K562 (cell line): ENCODE data around the gene PPM1G. TPM values are rescaled to one million over a fixed set of nuclear protein-coding genes. Genes with fewer than 3 reads are reported as not detected.
A peak's percentile ranks its signal among the peaks of the same experiment; 100 is the strongest.

Experiments used
- ARID2 ChIP-seq: fragments of 450-650 bp; IDR thresholded peaks from 2 replicates; pipeline ENCODE4 v1.6.1; 2017; ENCODE audit warnings: antibody characterized with exemption, mild to moderate bottlenecking
- IFI16 ChIP-seq: fragments of 250-450 bp; sonication (Bioruptor Pico); IDR thresholded peaks from 2 replicates; pipeline ENCODE4 v2.1.2; 2022; ENCODE audit warnings: mild to moderate bottlenecking, inconsistent platforms
- MCM2 ChIP-seq: fragments of 450-650 bp; IDR thresholded peaks from 2 replicates; pipeline ENCODE4 v1.6.1; 2017; ENCODE audit warnings: low read depth, mild to moderate bottlenecking
- MEF2D ChIP-seq: conservative IDR thresholded peaks from 2 replicates; pipeline ENCODE4 v1.6.1; 2016; ENCODE audit warnings: low read depth, missing genetic modification characterization, missing compliant biosample characterization
- MXI1 ChIP-seq: IDR thresholded peaks from 2 replicates; pipeline ENCODE4 v1.6.1; 2011; ENCODE audit warnings: low read depth, mild to moderate bottlenecking, improper control_type of control experiment, low read length
- RAD21 ChIP-seq, 2 experiments: fragments of 250-450 bp in 1 of 2; fragments of 450-650 bp in 1 of 2; sonication (Bioruptor Pico) in 1 of 2; formaldehyde crosslinking in 1 of 2; IDR thresholded peaks in 1 of 2; conservative IDR thresholded peaks in 1 of 2; 2 replicates each; pipeline versions ENCODE4 v1.4.0 to v1.8.0; 2020 to 2022; ENCODE audit warnings: mild to moderate bottlenecking in 2 of 2, moderate library complexity in 1 of 2
- SRSF1 ChIP-seq: fragments of 200-400 bp; formaldehyde crosslinking; IDR thresholded peaks from 2 replicates; pipeline ENCODE4 v1.6.1; 2017; ENCODE audit warnings: mild to moderate bottlenecking, low read depth, low read length, moderate library complexity
- TAF1 ChIP-seq: IDR thresholded peaks from 2 replicates; pipeline ENCODE4 v1.6.1; 2011; ENCODE audit warnings: mild to moderate bottlenecking, low read length, moderate library complexity; ENCODE audit not compliant: insufficient read depth, control insufficient read depth, severe bottlenecking; ENCODE audit errors: extremely low read depth
- TARDBP ChIP-seq: fragments of 450-650 bp; IDR thresholded peaks from 2 replicates; pipeline ENCODE4 v1.6.1; 2016
- ZC3H4 ChIP-seq: sonication (generic); formaldehyde crosslinking; IDR thresholded peaks from 2 replicates; pipeline ENCODE4 v1.9.0; 2021; ENCODE audit warnings: missing genetic modification reagents, borderline replicate concordance
- ZNF561 ChIP-seq: fragments of 450-650 bp; formaldehyde crosslinking; conservative IDR thresholded peaks from 2 replicates; pipeline ENCODE4 v1.4.0; 2020; ENCODE audit warnings: mild to moderate bottlenecking, moderate library complexity
- polyA plus RNA-seq, 8 experiments: library from polyadenylated mRNA; depleted of rRNA in 4 of 8; stranded (reverse) in 5 of 8; unstranded in 3 of 8; fragments of >200 nt; fragmentation: Nextera tagmentation in 2 of 8; fragmentation: Illumina TruSeq in 1 of 8; extraction: Ambion mirVana in 2 of 8; extraction: Trizol in 1 of 8; gene quantifications; 2 replicates each; pipeline versions ENCODE4 v1.2.1 to v1.2.3, GENCODE V29; 2011 to 2014; ENCODE audit warnings: inconsistent platforms in 1 of 8, missing spikeins in 1 of 8
- total RNA-seq, 7 experiments: library from RNA; depleted of rRNA in 6 of 7; stranded (reverse); fragments of >200 nt in 6 of 7; fragmentation: Illumina TruSeq in 2 of 7; extraction: Trizol in 2 of 7; gene quantifications; 2 replicates each; pipeline versions ENCODE4 v1.2.1 to v1.2.3, GENCODE V29; 2011 to 2021; ENCODE audit warnings: low replicate concordance in 1 of 7
- TF ChIP-seq, protein P1 (sequence below): sonication (generic); formaldehyde crosslinking; IDR thresholded peaks from 2 replicates; pipeline ENCODE4 v1.4.0; 2020; ENCODE audit warnings: mild to moderate bottlenecking, missing genetic modification reagents
- TF ChIP-seq, protein P2 (sequence below): conservative IDR thresholded peaks from 2 replicates; pipeline ENCODE4 v1.6.1; 2011; ENCODE audit warnings: low read depth, mild to moderate bottlenecking, low read length; ENCODE audit not compliant: control insufficient read depth
- TF ChIP-seq, protein P3 (sequence below), 2 experiments: IDR thresholded peaks; 2 replicates each; pipeline ENCODE4 v1.6.1; 2011; ENCODE audit warnings: borderline replicate concordance in 1 of 2, control low read depth in 1 of 2, low read depth in 1 of 2, low read length in 1 of 2, mild to moderate bottlenecking in 1 of 2, mixed read lengths in 1 of 2, moderate library complexity in 1 of 2; ENCODE audit not compliant: insufficient read depth in 1 of 2, insufficient read length in 1 of 2, poor library complexity in 1 of 2, severe bottlenecking in 1 of 2; ENCODE audit errors: extremely low read depth in 1 of 2
- TF ChIP-seq, protein P4 (sequence below): fragments of 250-450 bp; sonication (Bioruptor Pico); IDR thresholded peaks from 2 replicates; pipeline ENCODE4 v1.5.0; 2021

Gene PPM1G
- total and polyA plus RNA-seq, 9 of the 15 experiments (the other 6 are each of a cell fraction or from before 2014, with no cell fraction given), result 61.7 to 230 (median 153) TPM

DNA sequence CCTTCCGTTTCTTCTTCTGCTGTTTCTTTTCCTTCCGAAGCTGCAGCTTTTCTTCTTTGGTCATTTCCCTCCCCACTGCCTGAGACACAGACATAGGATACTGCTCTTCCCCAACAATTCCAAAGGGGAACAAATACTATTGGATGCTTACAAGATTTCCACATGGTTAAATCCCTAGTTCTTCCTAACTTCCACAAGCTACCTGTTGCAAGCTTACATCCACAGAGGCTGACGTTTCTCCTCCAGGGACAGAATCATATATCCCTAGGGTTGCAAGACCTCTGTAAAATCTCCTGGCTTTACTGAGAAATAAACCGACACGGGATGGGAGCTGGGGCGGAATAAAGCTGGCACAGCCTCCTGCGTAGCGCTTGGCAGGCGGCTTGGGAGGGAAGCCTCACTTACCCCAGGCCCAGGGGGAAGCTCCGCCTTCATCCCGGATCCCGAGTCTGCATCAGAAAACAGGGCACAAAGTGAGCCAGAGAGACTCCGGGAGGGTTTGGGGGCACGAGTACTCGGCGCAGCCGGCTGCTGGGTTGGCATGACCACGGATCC, 39.8 kb downstream of the PPM1G start (continued):
- TF ChIP-seq MXI1, result no peak
- TF ChIP-seq MEF2D (tag), result no peak
- TF ChIP-seq IFI16 (CRISPR knock-in tag), result no peak
- no peak for TF ChIP-seq SRSF1
- no peak for TF ChIP-seq ZNF561 (CRISPR knock-in tag)
- TF ChIP-seq, protein P1, sequence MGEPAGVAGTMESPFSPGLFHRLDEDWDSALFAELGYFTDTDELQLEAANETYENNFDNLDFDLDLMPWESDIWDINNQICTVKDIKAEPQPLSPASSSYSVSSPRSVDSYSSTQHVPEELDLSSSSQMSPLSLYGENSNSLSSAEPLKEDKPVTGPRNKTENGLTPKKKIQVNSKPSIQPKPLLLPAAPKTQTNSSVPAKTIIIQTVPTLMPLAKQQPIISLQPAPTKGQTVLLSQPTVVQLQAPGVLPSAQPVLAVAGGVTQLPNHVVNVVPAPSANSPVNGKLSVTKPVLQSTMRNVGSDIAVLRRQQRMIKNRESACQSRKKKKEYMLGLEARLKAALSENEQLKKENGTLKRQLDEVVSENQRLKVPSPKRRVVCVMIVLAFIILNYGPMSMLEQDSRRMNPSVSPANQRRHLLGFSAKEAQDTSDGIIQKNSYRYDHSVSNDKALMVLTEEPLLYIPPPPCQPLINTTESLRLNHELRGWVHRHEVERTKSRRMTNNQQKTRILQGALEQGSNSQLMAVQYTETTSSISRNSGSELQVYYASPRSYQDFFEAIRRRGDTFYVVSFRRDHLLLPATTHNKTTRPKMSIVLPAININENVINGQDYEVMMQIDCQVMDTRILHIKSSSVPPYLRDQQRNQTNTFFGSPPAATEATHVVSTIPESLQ (CRISPR knock-in tag), result no peak
- TF ChIP-seq ZC3H4, result peak; percentile 36; the same call in 1 of the 2 replicates
- no peak for TF ChIP-seq RAD21 (CRISPR knock-in tag; conservative IDR thresholded peaks at IDR 0.05 in 1 of 2, IDR thresholded peaks at IDR 0.05 in 1 of 2)
- TF ChIP-seq, protein P2, sequence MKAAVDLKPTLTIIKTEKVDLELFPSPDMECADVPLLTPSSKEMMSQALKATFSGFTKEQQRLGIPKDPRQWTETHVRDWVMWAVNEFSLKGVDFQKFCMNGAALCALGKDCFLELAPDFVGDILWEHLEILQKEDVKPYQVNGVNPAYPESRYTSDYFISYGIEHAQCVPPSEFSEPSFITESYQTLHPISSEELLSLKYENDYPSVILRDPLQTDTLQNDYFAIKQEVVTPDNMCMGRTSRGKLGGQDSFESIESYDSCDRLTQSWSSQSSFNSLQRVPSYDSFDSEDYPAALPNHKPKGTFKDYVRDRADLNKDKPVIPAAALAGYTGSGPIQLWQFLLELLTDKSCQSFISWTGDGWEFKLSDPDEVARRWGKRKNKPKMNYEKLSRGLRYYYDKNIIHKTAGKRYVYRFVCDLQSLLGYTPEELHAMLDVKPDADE, result no peak
- TF ChIP-seq, protein P3, sequence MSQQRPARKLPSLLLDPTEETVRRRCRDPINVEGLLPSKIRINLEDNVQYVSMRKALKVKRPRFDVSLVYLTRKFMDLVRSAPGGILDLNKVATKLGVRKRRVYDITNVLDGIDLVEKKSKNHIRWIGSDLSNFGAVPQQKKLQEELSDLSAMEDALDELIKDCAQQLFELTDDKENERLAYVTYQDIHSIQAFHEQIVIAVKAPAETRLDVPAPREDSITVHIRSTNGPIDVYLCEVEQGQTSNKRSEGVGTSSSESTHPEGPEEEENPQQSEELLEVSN (IDR thresholded peaks at IDR 0.05; ENCODE audit: borderline replicate concordance in 1 of 2, extremely low read depth in 1 of 2, insufficient read depth in 1 of 2, insufficient read length in 1 of 2, low read depth in 1 of 2, low read length in 1 of 2, poor library complexity in 1 of 2, severe bottlenecking in 1 of 2), result peak in 1 of 2 experiments; percentile 12
- 0 out of 2 replicates have a peak, but pooled peaks have one; percentile 25 for TF ChIP-seq ARID2
- TF ChIP-seq TARDBP, result no peak
- TF ChIP-seq MCM2, result no peak
- TF ChIP-seq, protein P4, sequence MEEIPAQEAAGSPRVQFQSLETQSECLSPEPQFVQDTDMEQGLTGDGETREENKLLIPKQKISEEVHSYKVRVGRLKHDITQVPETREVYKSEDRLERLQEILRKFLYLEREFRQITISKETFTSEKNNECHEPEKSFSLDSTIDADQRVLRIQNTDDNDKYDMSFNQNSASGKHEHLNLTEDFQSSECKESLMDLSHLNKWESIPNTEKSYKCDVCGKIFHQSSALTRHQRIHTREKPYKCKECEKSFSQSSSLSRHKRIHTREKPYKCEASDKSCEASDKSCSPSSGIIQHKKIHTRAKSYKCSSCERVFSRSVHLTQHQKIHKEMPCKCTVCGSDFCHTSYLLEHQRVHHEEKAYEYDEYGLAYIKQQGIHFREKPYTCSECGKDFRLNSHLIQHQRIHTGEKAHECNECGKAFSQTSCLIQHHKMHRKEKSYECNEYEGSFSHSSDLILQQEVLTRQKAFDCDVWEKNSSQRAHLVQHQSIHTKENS, result no peak
- TF ChIP-seq TAF1, result no peak
